Femur (tissue), 1 donor: ENCODE results near the gene FAM120C.

Experiments used
- DNase-seq: peaks from one replicate; pipeline ENCODE4 v3.0.0-alpha.2; 2017

Gene FAM120C, protein sequence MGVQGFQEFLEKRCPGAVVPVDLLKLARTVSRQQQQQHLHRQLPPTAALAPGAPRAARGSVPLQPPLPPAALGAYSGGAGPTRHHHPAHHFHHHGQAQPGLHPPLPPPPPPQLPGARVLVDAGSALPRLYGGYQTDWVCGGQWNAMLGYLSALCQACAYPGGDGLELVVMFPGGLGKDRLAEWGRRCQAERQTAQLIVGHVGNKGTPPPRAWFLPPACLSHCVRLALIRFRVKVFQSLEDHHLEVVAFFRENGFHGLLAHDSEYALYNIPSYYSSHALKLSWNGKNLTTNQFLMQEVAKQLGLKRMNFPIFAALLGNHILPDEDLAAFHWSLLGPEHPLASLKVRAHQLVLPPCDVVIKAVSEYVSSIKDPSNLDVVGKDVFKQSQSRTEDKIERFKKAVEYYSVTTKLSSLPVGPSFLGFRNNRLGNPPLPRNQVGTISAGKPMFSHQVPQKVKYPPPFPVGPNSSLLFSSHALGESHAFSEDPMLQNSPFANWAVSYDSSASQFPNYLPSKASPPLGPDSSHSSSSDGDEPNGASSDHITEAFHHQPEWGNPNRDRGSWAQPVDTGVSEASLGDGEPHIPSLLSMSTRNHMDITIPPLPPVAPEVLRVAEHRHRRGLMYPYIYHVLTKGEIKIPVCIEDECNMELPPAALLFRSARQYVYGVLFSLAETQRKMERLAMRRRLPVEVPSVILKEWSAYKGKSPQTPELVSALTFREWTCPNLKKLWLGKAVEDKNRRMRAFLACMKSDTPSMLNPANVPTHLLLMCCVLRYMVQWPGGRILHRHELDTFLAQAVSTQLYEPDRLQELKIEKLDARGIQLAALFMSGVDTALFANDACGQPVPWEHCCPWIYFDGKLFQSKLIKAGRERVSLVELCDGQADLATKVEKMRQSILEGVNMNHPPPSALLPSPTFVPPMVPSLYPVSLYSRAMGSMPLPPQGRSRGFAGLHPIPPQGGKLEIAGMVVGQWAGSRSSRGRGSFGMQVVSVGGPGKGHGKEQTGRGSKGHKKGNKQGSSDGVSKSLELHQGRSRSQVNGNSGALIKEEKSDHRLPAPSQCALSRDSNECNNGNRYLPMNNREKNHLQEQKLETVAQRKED

DNA sequence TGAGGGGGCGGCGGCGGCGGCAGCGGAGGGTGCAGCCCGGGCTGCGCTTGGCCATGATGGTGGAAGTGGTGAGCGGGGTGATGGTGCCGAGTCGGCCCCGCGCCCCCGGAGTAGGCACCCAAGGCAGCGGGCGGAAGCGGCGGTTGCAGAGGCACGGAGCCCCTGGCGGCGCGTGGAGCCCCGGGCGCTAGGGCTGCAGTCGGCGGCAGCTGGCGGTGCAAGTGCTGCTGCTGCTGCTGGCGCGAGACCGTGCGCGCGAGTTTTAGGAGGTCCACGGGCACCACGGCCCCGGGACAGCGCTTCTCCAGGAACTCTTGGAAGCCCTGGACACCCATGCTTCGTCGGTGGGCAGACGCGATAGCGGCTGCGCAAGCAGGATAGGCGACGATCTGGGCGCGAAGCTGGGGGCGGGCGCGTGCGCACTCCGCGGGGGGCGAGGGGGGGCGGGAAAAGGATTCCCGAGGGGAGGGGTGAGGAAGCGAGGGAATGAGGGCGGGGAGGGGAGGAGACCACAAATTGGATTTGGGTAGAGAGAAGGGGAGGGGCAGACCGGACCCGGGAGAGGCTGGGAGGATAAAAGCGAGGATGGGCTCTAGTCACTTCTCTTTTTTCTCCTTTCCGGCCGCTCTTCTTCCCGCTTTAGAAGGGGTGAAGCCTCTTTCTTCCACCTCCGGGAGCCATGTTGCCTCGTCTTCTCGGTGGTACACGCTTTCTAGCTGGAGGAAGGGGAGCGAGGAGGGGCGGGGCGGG is at the start of gene FAM120C:
TSS of gene FAM120C (minus strand) at position 391 of the 750 bp plus-strand sequence. CDS start at position 335, 56 bp downstream.
- peak; percentile 88 for DNase-seq

DNA sequence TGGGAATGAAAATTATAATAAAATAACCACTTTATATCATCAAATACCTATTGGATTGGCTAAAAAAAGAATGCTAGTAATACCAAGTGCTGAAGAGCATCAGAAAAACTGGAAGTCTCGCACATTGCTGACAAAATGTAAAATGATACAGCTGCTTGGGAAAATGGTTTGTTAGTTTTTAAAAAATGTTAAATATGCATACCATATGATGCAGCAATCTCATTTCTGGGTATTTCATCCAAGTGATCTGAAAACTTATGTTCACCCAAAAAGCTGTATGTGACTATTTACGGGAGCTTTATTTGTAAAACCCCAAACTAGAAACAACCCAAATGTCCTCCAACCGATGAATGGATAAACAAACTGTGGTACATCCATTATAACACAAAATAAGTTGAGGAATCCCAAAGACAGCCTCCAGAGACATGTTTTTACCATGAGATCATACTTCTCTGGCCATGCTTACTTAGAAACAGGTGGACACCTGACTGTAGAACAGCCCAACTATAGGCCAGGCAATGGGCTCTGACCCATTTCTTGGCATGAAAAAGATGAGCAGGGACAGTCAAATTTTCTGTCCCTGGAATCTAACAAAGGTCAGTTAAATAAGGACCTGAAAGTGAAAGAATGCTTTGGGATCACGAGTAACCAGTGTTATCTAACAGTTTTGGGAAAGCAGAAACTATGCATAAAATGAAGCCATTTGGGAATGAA is 47.5 kb upstream of the FAM120C start:
- no peak for DNase-seq

DNA sequence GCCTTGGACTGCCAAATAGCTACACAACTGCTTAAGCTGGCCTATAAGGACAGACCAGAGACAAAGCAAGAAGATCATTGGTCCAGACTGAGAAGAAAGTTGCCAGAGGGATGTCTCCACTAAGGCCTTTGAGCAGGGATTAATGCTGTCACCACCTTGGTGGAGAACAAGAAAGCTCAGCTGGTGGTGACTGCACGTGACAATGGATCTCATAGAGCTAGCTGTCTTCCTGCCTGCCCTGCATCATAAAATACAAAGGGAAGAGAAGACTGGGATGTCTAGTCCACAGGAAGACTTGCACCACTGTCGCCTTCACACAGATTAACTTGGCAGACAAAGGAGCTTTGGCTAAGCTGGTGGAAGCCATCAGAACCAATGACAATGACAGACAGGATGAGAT is 40.5 kb upstream of the FAM120C start:
- DNase-seq: no peak

DNA sequence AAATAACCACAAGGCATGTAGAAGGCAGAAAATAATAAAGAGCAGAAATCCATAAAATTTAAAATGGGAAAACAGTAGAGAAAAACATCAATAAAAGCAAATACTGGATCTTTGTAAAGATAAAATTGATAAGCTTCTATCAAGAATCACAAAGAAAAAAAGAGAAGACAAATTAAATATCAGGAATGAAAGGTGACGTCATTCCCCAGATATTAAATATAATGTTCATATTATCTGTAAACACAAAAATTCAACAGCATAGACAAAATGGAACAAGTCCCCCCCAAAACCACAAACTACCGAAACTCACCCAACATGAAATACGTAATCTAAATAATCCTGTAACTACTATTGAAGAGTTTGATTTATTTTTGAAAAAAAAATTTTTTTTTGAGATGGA is 30.5 kb upstream of the FAM120C start:
- no peak for DNase-seq

DNA sequence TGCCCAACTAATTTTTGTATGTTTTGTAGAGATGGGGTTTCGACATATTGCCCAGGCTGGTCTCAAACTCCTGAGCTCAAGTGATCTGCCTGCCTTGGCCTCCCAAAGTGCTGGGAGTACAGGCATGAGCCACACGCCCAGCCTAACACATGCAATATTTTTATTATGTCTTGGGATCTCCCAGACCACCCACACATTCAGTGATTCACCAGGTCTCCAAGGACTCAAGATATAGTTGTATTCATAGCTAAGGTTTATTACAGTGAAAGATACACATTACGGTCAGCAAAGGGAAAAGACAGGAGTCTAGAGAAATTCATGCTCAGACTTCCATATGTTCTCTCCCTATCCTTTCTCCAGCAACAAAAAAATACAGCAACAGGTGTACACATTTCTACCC is 25.5 kb upstream of the FAM120C start:
- no peak for DNase-seq

DNA sequence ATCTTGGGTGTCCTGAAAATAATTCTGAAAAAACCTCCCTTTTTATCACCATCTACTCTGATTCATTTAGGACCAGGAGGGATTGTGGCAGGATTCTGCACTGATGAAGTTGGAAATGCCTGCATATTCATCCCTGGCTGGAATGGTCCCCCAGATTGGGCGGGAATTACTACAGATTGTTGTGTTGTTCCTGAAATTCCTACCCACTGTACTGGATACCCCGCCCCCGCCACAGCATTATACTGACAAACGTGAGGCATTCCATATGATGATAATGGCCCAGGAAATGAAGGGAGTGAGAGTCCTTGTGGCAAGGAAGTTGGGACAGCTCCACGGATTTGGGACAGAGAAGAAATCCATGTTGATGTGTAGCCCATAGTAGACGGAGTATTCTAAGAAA is 15.2 kb upstream of the FAM120C start:
- no peak for DNase-seq

DNA sequence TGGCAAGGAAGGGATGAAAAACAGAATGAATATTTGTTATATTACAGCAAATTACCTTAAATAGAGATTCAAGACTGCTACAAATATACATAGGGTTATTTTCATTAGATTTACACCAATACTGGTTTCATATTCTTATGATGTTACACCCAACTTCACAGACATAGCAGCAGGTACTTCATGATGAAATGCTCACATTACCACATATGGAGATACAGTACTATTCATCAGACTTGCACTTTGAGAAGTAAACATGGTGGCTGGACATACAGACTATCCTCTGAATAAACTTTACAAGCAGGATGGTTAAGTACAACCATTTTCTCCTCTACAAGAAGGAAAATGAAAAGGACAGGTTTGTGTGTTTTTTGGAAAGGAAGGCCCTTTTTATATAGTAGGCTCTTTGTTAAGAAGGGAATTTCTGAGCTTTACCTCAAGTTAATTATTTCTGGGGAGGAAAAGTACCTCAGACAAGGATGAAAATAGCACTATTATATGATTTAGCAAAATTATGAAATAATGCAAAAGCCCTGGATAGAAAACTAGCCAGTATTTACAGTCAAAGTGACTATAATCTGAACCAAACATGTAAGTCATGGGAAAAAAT is 12.0 kb upstream of the FAM120C start:
- DNase-seq: no peak

DNA sequence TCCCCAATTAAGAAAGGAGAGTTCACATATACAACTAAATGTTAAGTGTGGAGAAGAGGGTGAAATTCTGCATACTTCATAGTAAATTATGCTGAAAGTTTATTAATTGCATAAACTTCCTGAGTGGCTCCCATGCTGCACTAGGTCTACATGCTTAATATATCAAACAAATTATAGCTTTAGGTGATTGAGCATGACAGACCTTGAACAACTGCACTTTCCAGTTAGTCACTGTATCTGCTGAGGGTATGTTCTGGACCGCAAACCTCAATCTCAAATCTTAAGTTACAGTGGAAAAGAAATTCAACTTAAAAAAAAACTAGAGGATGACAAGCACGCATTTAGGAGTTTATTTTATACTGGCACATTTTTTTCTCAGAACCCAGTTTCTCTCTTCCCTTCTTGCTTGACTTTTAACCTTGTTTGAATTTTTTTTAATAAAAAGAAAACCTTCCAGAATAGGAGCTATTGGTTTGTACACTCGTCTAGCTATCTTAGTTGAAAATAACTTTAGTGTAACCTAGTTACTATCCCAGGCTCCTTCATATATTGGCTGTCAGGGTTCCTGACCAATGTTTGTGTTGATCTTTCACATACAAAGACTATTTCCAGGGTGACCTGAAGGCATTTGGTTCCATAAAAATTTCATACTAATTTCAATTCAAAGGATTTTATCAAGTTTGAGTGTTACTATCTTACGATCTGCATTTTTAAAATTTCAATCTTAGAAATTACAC is 10.2 kb upstream of the FAM120C start:
- DNase-seq: no peak

DNA sequence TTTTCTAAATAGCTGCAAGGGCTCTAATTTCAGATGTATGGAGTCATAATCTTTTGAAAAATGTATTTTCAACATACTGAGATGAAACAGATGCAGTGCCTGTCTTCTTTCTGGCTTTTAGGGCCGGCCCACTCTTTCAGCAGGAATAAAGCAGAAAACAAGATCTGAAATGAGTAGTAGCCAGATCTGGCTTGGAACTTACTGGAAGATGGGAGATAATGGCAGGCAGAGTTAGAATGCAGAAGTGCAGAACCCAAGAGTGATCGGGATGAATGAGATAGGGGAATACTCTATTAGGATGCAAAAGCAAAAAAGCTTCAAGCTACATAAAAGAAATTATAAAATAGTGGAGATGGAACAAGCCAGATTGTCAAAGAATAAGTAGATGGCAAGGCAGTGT is 1.4 kb upstream of the FAM120C start:
- no peak for DNase-seq

DNA sequence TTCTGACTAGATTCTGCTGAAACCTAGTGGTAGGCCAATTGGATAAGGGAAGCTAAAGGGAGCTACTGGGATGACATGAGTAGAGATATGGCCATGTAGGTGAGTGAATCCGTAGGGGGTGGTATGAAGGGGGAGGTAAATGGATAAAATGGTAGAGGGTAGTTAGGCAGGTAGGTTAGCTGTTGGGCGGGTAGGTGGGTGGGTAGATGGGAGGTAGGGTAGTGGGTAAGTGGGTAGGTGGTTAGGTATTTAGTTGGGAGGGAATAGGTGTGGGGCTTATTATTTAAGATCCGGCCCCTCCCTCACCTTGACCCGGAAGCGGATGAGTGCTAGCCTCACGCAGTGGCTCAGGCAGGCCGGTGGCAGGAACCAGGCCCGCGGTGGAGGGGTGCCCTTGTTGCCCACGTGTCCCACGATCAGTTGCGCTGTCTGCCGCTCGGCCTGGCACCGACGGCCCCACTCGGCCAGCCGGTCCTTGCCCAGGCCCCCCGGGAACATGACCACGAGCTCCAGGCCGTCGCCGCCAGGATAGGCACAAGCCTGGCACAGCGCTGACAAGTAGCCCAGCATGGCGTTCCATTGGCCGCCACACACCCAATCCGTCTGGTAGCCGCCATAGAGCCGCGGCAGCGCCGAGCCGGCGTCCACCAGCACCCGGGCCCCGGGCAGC is 725 bp downstream of the FAM120C start:
- peak; percentile 48 for DNase-seq

DNA sequence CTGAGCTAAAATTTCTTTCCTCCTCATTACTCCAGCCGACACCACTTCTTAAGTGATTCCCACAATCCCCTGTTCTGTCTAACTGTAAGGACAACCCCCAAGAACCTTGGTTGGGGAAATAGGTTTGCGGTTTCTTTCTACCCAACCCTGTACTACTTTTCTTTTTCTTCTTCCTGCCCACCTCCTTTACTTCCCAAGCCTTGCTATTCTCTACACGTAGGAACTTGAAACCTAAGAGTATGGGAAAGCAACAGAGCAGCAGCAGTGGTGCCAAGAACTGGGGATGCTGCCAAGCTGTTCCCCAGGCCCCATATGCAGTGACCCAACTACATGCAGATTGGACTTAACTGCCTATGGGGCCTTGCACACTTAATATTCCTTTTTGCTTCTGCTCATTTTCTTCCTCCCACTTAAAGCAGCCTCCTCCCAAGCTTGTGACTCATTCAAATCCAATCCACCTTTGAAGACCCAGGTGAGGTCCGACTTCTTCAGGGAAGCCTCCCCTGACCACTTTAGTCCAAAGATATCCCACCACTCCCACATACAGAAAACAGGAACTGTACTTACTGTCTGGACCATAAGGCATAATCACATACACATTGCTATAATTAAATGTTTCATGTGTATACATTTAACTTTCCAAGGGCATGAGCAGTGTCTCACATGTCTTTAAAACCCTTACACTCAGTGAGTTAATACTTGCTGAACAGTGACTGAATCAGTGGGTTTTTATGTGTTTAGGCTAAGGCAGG is 1.7 kb downstream of the FAM120C start:
- peak; percentile 57 for DNase-seq

DNA sequence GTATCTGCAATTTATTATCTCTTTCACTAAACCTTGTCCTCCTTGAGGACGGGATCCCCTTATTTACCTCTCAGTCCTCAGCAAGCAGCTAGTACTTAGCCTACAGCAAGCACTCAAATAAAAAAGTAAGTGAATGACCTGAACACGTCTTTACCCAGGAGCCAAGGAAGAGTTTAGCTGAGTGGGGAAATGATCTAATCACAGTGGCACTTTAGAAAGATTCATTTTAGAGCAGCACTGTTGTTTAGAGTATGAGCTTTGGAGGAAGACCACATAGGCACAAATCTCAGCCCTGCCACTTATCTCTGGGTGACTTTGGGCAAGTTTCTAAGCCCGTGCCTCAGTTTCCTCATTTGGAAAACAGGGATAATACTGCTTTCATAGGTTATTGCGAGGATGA is 2.7 kb downstream of the FAM120C start:
- DNase-seq: no peak

DNA sequence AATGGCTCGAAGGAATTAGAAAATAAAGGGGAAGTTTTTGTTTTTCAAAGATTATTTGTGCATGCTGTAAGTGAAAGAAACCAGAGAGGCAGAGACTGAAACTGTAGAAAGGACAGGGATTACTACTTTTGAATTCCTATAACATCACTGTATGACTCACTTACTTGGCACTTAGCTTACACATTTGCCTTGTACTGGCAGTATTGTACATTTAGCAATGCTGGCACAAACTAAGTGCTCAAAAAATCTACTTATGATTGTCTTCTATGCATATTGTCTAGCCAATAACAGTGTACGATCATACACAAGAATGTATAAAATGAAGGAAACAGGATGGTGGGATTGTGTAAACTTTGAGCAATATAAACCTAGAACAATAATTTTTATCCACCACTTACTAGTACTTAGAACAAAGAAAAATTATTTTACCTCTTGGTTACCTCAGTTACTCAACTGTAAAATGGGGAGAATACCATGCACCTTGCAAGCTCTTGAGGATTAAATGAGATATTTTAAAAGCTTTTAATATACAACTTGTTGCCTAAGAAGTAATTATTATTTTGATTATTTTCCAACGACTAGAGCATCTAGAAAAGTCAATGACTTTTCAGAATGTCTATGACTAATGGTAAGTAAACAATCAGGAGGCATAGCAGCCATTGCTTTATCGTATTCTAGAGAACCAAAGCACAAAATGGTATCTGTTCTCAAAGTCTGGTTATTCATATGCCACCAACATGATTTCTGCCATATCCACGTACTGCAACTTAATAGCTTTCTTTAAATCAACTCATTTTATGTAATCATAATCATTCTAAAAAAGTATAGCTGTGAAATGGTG is 4.7 kb downstream of the FAM120C start:
- DNase-seq: no peak

DNA sequence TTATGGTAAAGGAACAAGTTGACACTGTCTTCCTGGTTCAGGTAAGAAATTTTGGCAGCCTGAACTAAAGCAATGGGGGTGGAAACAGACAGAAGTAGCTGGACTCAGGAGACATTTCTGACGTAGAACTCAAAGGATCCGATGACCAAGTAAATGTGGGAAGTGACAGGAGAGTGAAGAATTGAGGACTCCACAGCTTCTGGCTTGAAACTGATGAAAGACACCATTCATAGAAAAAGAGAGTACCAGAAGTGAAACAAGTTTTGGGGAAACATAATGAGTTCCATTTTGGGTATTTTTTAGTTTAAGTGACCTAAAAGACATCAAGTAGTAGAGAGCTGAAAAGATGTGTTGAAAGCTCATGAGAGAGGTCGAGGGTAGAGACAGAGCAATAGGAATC is 5.7 kb downstream of the FAM120C start:
- no peak for DNase-seq

DNA sequence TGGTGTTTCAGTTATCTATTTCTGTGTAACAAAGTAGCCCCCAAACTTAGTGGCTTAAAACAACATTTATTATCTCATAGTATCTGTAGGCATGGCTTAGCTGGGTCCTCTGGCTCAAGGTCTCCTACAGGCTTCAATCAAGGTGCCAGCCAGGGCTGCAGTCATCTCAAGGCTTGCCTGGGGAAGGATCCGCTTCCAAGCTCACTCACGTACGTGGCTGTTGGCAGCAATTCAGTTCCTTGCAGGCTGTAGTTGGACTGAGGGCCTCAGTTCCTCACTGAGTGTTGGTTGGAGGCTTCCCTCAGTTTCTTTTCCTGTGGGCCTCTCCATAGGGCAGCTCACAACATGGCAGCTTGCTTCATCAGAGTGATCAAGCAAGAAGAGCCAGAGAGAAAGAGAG is 9.3 kb downstream of the FAM120C start:
- no peak for DNase-seq

DNA sequence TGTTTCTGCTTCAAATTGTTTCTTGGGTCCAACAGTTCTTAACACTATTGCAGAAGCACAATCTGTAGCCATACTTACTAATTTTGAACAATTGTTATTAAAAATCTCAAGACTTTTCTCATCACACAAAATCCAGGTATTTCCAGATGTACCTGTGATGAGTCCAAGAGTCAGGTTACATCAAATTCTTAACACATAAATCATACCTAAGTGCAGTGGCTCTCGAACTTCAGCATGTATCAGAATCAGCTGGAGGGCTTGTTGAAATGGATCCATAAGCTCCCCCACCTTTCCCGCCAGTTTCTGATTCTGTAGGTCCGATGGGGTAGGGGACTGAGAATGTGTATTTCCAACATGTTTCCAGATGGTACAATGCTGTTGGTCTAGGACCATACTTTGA is 10.6 kb downstream of the FAM120C start:
- no peak for DNase-seq

DNA sequence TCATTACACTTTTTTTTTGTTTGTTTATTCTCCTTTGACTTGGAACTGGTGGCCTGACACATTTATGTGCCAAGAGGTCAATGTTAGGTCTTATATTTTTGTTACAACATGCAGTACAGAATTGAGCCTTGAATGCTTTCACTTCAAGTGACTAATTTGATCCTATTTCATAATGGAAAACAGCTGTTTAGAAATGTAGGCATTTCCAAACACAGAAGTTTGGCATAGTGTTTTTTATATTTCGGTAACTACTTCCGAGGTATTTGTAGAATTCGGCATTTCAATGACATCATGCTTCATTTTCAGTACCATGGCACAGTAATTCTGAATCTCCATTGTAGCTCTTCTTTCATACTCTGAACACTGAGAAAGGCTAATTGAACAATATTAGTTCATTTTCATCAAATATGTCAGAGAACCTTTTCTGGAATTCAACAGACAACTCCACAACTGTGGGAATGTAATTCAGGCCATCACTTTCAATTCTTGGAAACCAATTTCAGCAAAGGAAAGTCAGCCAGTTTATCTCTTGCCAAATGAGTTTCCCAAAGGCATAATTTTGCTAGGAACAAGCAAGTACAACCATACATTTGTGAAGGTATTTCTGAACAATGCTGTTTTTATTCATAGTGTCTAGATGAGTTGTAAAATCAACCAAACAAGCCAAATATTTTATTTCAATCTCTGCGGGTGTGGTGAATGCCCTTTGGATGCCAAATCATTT is 11.4 kb downstream of the FAM120C start:
- DNase-seq: no peak

DNA sequence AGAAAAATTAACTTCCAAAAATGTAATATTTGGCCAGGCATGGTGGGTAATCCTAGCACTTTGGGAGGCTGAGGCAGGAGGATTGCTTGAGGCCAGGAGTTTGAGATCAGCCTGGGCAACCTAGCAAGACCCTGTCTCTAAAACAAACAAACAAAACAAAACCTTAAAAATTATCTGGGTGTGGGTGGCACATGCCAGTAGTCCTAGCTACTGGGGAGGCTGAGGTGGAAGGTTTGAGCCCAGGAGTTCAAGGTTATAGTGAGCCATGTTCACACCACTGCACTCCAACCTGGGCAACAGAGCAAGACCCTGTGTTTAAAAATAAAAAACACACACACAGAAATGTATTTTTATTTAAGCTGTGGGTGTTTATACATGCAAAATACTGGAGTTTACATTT is 12.0 kb downstream of the FAM120C start:
- no peak for DNase-seq
